ENCODE results near the gene DLG4.

Gene DLG4

GRCh38 chr17:7234083-7234951 is 14.7 kb upstream of the DLG4 start, which contains the start of gene DVL2:
Gene DVL2, minus strand, starts transcription at chr17:7234517. Its CDS starts 255 bp downstream, at chr17:7234262.
- H3K36me3 ChIP-seq (ENCODE audit: control insufficient read depth, insufficient read depth, low read length): peaks cover 17% of the 10 kb centered on the region
- peaks cover 9% of the 10 kb centered on the region for H3K4me1 ChIP-seq (ENCODE audit: control insufficient read depth, insufficient read depth, low read length)

DNA sequence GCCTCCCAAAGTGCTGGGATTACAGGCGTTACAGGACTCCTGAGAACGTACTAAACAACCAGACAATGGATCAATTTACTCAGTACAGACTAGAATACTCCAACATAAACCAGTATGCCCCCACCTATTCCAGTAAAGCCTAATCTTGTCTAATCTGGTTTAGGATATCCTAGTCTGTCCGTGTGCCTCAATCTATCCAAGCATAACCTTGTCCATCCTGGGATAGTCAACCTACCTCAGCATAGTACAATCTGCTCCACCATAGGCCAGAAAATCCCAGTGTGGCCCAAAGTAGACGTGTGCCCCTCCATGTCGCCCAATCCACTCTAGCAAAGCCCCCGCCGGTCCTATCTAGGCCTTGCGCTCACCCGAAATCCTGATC is 14.1 kb upstream of the DLG4 start:
- Histone ChIP-seq H3K4me3 (ENCODE audit: low read length) (peak overlapping the region; percentile 73), H3K27me3 (ENCODE audit: control insufficient read depth, insufficient read depth, low read length) (no peaks in the 10 kb centered on the region), H3K27ac (ENCODE audit: low read depth, low read length) (peak overlapping the region; percentile 80), H3K9ac (ENCODE audit: low read length) (peak overlapping the region; percentile 59), H3K36me3 (ENCODE audit: control insufficient read depth, insufficient read depth, low read length) (peaks cover 23% of the 10 kb centered on the region), H3K4me1 (ENCODE audit: control insufficient read depth, insufficient read depth, low read length) (peaks cover 9% of the 10 kb centered on the region)

More at GRCh38 chr17:7234083-7234951, 14.7 kb upstream of the DLG4 start, which contains the start of gene DVL2:
- peak within 1 kb of the TSS; percentile 59 for H3K9ac ChIP-seq (ENCODE audit: low read length)
- no peaks in the 10 kb centered on the region for H3K27me3 ChIP-seq (ENCODE audit: control insufficient read depth, insufficient read depth, low read length)
- peak within 1 kb of the TSS; percentile 73 for H3K4me3 ChIP-seq (ENCODE audit: low read length)
- peak within 1 kb of the TSS; percentile 80 for H3K27ac ChIP-seq (ENCODE audit: low read depth, low read length)

DNA sequence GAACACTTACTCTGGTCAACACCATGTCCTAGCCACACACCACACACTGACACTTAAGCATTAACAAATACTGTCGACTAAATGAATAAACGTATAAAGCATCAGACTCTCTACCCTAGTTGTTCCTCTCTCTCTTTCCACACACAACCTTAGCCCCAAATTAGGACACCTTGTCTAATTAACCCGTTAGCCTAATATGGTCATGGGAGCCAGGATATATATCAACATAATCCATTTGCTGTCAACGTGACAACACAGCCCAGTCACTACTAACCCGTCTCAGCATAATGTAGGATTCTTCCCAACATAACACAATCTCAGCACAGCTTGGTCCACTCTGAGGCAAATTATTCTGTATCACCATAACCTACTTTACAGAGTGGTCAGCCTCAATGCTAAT is 12.5 kb upstream of the DLG4 start:
- Histone ChIP-seq H3K4me1 (ENCODE audit: control insufficient read depth, insufficient read depth, low read length) (peaks cover 5% of the 10 kb centered on the region), H3K9ac (ENCODE audit: low read length) (no peak overlapping the region), H3K36me3 (ENCODE audit: control insufficient read depth, insufficient read depth, low read length) (peaks cover 33% of the 10 kb centered on the region), H3K27me3 (ENCODE audit: control insufficient read depth, insufficient read depth, low read length) (no peaks in the 10 kb centered on the region), H3K27ac (ENCODE audit: low read depth, low read length) (no peak overlapping the region), H3K4me3 (ENCODE audit: low read length) (no peak overlapping the region)

GRCh38 chr17:7229504-7229903 is 9.9 kb upstream of the DLG4 start:
- H3K4me1 ChIP-seq (ENCODE audit: control insufficient read depth, insufficient read depth, low read length): peaks cover 2% of the 10 kb centered on the region
- no peaks in the 10 kb centered on the region for H3K27me3 ChIP-seq (ENCODE audit: control insufficient read depth, insufficient read depth, low read length)
- no peak overlapping the region for H3K27ac ChIP-seq (ENCODE audit: low read depth, low read length)
- H3K36me3 ChIP-seq (ENCODE audit: control insufficient read depth, insufficient read depth, low read length): peaks cover 39% of the 10 kb centered on the region
- no peak overlapping the region for H3K9ac ChIP-seq (ENCODE audit: low read length)
- H3K4me3 ChIP-seq (ENCODE audit: low read length): no peak overlapping the region

- Histone ChIP-seq H3K9ac (ENCODE audit: low read length) (no peak overlapping the region), H3K27me3 (ENCODE audit: control insufficient read depth, insufficient read depth, low read length) (no peaks in the 10 kb centered on the region), H3K36me3 (ENCODE audit: control insufficient read depth, insufficient read depth, low read length) (peaks cover 43% of the 10 kb centered on the region), H3K4me1 (ENCODE audit: control insufficient read depth, insufficient read depth, low read length) (peaks cover 2% of the 10 kb centered on the region), H3K4me3 (ENCODE audit: low read length) (no peak overlapping the region), H3K27ac (ENCODE audit: low read depth, low read length) (no peak overlapping the region)
These were observed 9.3 kb upstream of the DLG4 start for GRCh38 chr17:7228920-7229319.

DNA sequence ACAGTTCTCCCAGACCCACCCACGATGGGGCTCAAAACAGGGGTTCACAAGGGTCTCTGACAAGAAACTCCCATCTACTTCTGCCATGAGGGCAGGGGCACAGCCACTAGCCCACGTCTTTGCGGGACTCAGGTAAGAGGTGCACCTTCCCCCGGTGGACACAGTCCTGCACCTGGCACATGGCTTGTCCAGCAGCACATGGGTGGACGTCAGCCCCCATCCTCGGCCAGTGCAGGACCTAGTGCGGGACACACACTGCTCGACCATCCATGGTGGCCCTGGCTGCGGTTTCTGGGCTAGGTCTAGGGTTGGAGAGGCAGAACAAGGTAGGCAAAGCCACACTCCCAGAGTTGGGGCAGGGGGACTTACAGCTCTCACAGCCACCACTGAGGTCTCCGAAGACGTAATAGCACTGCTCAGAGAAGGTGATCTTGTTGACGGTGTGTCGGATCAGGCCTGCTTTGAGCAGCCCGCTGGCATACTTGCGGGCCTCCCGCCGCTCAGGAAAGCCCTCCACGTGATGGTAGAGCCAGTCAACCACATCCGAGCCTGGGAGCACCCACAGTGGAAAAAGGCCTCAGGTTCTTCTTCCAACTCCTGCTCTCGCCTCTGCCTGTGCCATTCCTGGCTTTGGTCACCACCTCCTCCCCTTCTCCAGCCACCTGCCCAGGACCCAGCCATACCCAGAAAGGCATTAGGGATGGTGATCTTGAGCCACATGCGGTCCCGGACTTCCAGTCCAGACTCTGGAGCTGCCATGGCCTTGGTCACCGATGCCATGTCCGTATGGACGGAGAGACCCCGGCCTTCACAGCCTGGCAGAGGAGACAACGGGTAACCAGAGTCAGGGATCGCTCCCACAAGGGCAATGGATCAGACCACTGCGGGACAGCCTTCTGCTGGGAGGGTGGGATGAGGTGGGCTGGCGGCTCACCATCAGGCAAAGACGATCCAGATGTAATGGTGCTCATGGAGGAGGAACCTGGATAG is 7.4 kb upstream of the DLG4 start:
- Histone ChIP-seq H3K27me3 (ENCODE audit: control insufficient read depth, insufficient read depth, low read length) (no peaks in the 10 kb centered on the region), H3K27ac (ENCODE audit: low read depth, low read length) (no peak overlapping the region), H3K4me3 (ENCODE audit: low read length) (no peak overlapping the region), H3K9ac (ENCODE audit: low read length) (no peak overlapping the region), H3K4me1 (ENCODE audit: control insufficient read depth, insufficient read depth, low read length) (no peaks in the 10 kb centered on the region), H3K36me3 (ENCODE audit: control insufficient read depth, insufficient read depth, low read length) (peaks cover 61% of the 10 kb centered on the region)

DNA sequence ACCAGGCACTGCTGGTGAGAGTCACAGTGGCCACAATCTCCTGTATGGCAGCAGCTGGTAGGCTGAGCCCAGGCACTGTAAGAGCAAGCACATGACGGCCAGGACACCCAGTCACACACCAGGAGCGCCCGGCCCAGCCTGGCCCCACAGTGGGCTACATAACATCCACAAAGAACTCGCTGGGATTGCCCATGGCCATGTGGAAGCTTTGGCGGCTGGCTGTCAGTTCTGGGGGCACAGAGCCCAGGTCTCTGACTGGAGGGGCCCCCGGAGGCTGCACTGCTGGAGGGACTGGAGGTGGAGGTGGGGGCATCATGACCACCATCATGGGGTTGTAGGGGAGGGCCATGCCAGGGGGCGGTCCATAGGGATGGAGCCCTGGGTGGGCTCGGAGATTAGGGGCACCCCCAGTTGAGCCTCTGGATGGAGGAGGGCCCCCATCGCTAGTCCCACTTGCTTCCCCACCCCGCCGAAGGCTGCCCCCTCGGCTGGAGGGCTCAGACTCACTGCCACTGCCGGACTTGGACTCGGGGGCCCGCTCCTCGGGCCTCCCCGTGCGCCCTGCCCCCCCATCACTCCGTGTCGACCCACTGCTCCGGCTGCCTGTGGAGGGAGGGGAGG is 6.2 kb upstream of the DLG4 start:
- H3K9ac ChIP-seq (ENCODE audit: low read length): no peak overlapping the region
- H3K27ac ChIP-seq (ENCODE audit: low read depth, low read length): no peak overlapping the region
- H3K36me3 ChIP-seq (ENCODE audit: control insufficient read depth, insufficient read depth, low read length): peaks cover 63% of the 10 kb centered on the region

GRCh38 chr17:7224661-7225111 is 5.0 kb upstream of the DLG4 start:
- H3K36me3 ChIP-seq (ENCODE audit: control insufficient read depth, insufficient read depth, low read length): peaks cover 57% of the 10 kb centered on the region
- H3K9ac ChIP-seq (ENCODE audit: low read length): no peak overlapping the region
- no peak overlapping the region for H3K4me3 ChIP-seq (ENCODE audit: low read length)
- peaks cover 10% of the 10 kb centered on the region for H3K4me1 ChIP-seq (ENCODE audit: control insufficient read depth, insufficient read depth, low read length)
- no peak overlapping the region for H3K27ac ChIP-seq (ENCODE audit: low read depth, low read length)
- H3K27me3 ChIP-seq (ENCODE audit: control insufficient read depth, insufficient read depth, low read length): no peaks in the 10 kb centered on the region

More for the DNA sequence above, 6.2 kb upstream of the DLG4 start:
- Histone ChIP-seq H3K4me1 (ENCODE audit: control insufficient read depth, insufficient read depth, low read length) (peaks cover 4% of the 10 kb centered on the region), H3K27me3 (ENCODE audit: control insufficient read depth, insufficient read depth, low read length) (no peaks in the 10 kb centered on the region), H3K4me3 (ENCODE audit: low read length) (no peak overlapping the region)

- Histone ChIP-seq H3K4me3 (ENCODE audit: low read length) (no peak overlapping the region), H3K36me3 (ENCODE audit: control insufficient read depth, insufficient read depth, low read length) (peaks cover 52% of the 10 kb centered on the region), H3K4me1 (ENCODE audit: control insufficient read depth, insufficient read depth, low read length) (peaks cover 14% of the 10 kb centered on the region), H3K27ac (ENCODE audit: low read depth, low read length) (no peak overlapping the region), H3K27me3 (ENCODE audit: control insufficient read depth, insufficient read depth, low read length) (no peaks in the 10 kb centered on the region), H3K9ac (ENCODE audit: low read length) (no peak overlapping the region)
These were observed 4.5 kb upstream of the DLG4 start for GRCh38 chr17:7224110-7224509.

- Histone ChIP-seq H3K27me3 (ENCODE audit: control insufficient read depth, insufficient read depth, low read length) (no peaks in the 10 kb centered on the region), H3K4me1 (ENCODE audit: control insufficient read depth, insufficient read depth, low read length) (peaks cover 14% of the 10 kb centered on the region), H3K9ac (ENCODE audit: low read length) (no peak overlapping the region), H3K36me3 (ENCODE audit: control insufficient read depth, insufficient read depth, low read length) (peaks cover 44% of the 10 kb centered on the region), H3K4me3 (ENCODE audit: low read length) (no peak overlapping the region), H3K27ac (ENCODE audit: low read depth, low read length) (no peak overlapping the region)
These were observed 3.7 kb upstream of the DLG4 start for GRCh38 chr17:7223375-7223774.

- Histone ChIP-seq H3K4me1 (ENCODE audit: control insufficient read depth, insufficient read depth, low read length) (peaks cover 17% of the 10 kb centered on the region), H3K27me3 (ENCODE audit: control insufficient read depth, insufficient read depth, low read length) (no peaks in the 10 kb centered on the region), H3K9ac (ENCODE audit: low read length) (no peak overlapping the region), H3K27ac (ENCODE audit: low read depth, low read length) (no peak overlapping the region), H3K36me3 (ENCODE audit: control insufficient read depth, insufficient read depth, low read length) (peaks cover 43% of the 10 kb centered on the region), H3K4me3 (ENCODE audit: low read length) (no peak overlapping the region)
These were observed 3.3 kb upstream of the DLG4 start for GRCh38 chr17:7222972-7223292.

Data from rectal smooth muscle tissue (tissue), 1 donor.